ENCODE data around the gene NF2.

DNA sequence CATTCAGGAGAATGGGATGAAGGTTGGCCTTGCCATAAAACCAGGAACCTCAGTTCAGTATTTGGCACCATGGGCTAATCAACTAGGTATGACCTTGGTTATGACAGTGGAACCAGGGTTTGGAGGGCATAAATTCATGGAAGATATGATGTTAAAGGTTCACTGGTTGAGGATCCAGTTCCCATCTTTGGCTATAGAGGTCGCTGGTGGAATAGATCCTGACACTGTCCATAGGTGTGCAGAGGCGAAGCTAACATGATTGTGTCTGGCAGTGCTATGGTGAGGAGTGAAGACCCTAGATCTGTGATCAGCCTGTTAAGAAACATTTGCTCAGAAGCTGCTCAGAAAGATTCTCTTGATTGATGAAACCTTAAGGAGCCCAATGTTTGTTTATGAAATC is 5.7 kb downstream of the NF2 start:
- TF ChIP-seq, protein P1, sequence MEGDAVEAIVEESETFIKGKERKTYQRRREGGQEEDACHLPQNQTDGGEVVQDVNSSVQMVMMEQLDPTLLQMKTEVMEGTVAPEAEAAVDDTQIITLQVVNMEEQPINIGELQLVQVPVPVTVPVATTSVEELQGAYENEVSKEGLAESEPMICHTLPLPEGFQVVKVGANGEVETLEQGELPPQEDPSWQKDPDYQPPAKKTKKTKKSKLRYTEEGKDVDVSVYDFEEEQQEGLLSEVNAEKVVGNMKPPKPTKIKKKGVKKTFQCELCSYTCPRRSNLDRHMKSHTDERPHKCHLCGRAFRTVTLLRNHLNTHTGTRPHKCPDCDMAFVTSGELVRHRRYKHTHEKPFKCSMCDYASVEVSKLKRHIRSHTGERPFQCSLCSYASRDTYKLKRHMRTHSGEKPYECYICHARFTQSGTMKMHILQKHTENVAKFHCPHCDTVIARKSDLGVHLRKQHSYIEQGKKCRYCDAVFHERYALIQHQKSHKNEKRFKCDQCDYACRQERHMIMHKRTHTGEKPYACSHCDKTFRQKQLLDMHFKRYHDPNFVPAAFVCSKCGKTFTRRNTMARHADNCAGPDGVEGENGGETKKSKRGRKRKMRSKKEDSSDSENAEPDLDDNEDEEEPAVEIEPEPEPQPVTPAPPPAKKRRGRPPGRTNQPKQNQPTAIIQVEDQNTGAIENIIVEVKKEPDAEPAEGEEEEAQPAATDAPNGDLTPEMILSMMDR (conservative IDR thresholded peaks at IDR 0.05; ENCODE audit: low read depth, low read length) = peak; percentile 51
- no peak for TF ChIP-seq EZH2 (IDR thresholded peaks at IDR 0.05; ENCODE audit: borderline replicate concordance, low read depth, low read length, poor library complexity, severe bottlenecking)
